Measurements from ENCODE around the gene RNF114.

DNA sequence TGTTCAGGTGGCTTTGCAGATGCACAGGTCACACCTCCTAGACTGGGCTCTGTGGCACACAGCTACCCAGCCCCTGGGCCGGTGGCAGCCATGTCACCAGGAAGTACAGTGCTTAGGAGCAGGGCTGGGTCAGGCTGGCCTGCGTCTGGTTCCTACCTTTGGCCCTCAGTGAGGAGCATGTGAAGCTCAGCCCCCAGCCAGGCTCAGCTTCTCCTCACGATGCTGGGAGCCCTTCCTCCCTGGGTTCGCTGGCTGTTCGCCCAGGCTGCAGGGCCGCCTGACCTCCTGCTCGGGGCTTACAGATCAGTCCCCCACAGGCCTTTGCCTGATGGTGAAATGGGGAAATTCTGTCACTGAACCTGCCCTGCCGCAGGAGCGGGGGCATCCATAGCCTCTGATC is 43.9 kb upstream of the RNF114 start:
- TF ChIP-seq CTCF (conservative IDR thresholded peaks at IDR 0.05 in 1 of 2, IDR thresholded peaks at IDR 0.05 in 1 of 2; ENCODE audit: extremely low read depth in 1 of 2, insufficient read depth in 1 of 2, low read depth in 1 of 2, low read length in 2 of 2) (no peak), EZH2 (IDR thresholded peaks at IDR 0.05; ENCODE audit: borderline replicate concordance, low read length) (no peak)

All from mammary epithelial cell (primary cell).